Neural progenitor cell (in vitro differentiated cells): ENCODE results near the gene CSNK2A1.
"Not testable (repeated sequence)": the region's sequence is repeated elsewhere in the genome, so short reads cannot be mapped to it uniquely, and the experiment has no call there.

Source experiments
- CTCF ChIP-seq: fragments of 200-600 bp; sonication (generic); IDR thresholded peaks from 2 replicates; pipeline ENCODE4 v1.5.1; 2017; ENCODE audit warnings: antibody characterized with exemption, mild to moderate bottlenecking
- EZH2 ChIP-seq: fragments of 200-600 bp; sonication (generic); IDR thresholded peaks from 2 replicates; pipeline ENCODE4 v1.6.1; 2017; ENCODE audit warnings: antibody characterized with exemption, mild to moderate bottlenecking, moderate library complexity

- TF ChIP-seq CTCF, EZH2: not testable (repeated sequence)
These were observed 91.6 kb downstream of the CSNK2A1 start for GRCh38 chr20:452021-452420.
